GM08714 (cell line): Measurements from ENCODE around the gene KRT6A.

Source experiments
- H3K4me3 ChIP-seq: fragments of 200-500 bp; sonication (Bioruptor generic); 2 replicates; pipeline ENCODE4 v1.5.1; 2014; ENCODE audit warnings: mild to moderate bottlenecking, low read length, inconsistent platforms
- ZNF274 ChIP-seq: IDR thresholded peaks from 2 replicates; pipeline ENCODE4 v1.6.1; 2012; ENCODE audit warnings: mild to moderate bottlenecking, low read depth, low read length

Gene KRT6A

DNA sequence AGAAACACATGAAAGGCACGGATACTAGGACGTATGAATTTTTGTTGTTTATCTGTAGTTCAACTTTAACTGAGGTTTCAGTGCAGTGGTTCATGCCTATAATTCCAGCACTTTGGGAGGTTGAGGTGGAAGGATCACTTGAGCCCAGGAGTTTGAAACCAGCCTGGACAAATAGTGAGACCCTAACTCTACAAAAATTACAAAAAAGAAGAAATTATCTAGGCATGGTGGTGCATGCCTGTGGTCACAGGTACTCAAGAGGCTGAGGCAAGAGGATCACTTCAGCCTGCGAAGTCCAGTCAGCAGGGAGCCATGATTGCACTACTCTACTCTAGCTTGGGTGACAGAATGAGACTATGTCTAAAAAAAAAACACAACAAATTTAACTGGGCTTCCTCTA lies 49.1 kb downstream of the KRT6A start:
- no peak for TF ChIP-seq ZNF274
- H3K4me3 ChIP-seq = no peak overlapping the region

DNA sequence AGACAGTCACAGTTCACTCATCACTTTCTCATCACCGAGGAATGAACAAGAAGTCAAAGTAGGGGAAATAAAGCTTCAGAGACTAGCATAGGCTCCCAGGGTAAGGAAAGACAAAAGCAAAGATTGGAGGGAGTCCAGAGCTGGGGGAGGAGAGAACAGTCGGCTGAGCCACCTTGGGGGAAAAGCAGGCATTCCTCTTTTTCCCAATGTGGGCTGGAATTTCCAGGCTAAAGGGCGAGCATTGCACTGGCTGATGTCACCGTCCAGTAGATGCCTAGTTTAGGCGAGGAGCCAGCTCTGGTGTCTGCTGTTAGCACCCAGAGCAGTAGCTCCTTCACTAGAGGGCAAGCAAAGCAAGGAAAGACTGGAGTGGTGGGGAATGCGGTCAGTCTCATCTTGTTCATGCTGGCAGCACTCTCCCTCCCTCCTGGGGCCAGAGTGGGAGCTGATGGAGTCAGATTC lies 50.4 kb downstream of the KRT6A start:
- no peak overlapping the region for H3K4me3 ChIP-seq
- TF ChIP-seq ZNF274 = no peak

DNA sequence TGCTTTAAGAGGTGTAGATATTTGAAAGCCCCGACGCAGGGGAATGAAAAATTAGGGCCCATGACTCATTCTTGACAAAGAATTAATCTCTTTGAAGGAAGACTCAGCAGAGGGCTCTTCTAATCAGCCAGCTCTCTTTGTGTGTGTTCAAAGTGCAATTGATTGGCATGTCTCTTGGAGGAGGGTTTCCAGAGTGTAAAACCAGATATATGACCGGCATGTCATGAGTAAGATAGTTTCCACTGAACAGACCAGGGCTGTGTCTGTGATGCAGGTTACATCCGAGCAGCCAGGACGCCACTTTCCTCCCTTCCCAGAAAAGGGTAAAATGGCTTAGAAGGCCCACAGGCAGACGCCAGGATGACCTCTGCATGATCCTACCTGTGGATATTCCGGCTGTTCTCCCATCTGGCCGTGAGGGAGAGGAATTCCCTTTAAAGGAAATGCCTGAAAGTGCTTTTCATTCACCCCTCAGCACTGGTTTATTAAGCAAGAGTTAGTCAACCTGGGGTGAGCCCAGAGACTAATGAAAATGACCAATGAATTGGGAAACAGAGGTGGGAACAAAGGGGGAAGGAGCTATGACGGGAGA lies 51.6 kb downstream of the KRT6A start:
- no peak overlapping the region for H3K4me3 ChIP-seq
- no peak for TF ChIP-seq ZNF274

DNA sequence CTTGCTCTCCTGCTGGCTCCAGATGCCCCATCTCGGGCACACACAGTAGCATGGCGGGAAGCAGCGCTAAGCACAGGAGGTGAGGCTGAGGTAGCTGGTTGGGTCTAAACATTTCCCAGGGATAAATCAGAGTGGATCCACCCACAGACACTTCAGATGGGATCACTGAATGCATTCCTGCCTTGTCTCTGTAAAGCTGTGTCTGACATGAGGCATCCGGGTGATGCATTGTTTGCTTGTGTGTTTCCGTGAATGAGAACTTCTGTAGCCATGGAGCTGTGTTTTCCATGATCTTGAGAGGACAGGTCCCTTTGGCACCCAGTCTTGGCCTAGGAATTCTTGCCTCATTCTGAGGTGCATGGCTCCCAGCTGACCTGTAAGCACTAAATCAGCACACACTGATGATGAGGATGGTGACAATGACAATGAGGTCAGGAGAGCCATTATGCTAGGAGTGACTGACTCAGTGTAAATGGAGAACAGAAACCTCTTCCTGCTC lies 52.2 kb downstream of the KRT6A start:
- H3K4me3 ChIP-seq = no peak overlapping the region
- TF ChIP-seq ZNF274 = no peak

DNA sequence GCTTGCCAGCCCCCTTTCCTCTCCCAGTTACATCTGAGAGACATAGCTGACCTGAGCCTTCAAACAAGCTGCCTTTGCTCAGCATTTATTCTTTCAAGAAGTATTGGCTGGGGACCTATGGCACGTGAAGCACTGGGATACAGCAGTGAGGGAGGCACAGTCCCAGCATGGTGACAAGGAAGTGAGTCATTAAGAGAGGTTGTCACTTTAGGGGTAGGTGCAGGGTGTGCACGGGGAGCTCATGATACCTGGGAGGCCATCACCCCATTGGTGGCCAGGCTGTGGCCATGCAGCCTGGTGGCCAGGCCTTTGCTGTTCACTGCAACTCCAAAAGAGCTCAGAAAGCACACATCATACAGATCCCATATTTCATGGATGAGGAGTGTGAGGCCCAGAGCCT lies 53.2 kb downstream of the KRT6A start:
- H3K4me3 ChIP-seq = no peak overlapping the region
- TF ChIP-seq ZNF274 = no peak

DNA sequence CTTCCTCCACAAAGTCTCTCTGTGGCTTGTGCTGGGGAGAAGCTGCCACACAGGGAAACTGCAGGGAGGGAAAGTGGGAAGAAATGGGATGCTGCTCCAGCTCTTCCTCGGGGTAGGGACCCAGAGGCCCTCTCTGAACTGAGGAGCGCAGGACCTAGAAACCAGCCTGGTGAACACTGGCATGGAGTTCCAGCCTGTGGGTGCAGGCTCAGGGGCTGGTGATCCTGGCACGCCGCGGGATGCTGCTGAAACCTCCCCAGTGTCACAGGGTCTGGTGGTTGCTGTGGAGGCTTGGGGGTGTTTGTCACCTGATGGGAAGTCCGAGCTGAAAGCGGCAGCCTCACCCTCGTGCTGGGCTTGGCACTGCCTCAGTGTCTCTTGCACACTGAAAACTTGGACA lies 53.6 kb downstream of the KRT6A start:
- no peak for TF ChIP-seq ZNF274
- H3K4me3 ChIP-seq = no peak overlapping the region

DNA sequence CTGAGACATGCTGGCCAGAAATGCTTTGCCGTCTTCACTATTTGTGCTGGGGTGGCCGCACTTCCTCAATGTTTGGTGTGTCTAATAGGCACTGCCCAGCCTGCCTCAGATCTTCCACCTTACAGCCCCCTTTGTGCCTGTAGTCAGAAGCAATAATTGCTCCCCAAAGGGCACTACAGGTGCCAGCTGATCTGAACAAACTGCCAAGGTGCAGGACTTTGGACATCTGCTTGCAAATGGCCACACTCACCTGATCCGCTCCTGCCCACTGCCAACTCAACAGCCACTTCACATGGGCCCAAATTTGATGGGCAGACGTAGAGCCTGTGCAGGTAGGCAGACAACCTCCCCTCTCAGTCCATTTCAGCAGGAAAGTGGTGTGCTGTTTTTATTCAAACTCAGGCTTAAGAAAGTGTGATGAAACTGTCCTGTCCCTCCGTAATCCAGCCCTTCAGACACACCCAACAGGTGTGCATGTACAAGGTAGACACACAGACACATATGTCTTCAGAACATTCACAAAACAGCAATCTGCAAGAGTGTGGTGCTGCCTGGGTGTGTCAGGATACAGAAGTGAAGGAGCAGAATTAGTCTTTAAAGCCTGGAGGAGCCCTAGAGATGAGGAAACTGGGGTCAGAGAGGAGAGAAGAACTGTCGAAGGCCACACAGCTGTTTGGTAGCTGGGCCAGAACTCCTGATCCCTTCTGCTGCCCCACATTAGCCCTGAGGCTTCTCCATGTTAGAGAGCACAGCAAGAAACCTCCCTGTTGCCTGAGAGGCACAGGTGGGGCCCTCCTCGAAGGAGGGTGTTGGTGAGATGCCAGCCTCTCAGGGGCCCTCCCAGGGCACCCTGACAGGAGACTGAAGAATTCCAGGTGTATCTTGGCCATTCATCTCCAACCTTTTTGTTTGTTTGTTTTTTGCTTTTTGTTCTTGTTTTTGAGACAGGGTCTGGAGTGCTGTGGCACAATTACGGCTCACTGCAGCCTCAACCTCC lies 54.5 kb downstream of the KRT6A start:
- TF ChIP-seq ZNF274 = no peak
- no peak overlapping the region for H3K4me3 ChIP-seq

DNA sequence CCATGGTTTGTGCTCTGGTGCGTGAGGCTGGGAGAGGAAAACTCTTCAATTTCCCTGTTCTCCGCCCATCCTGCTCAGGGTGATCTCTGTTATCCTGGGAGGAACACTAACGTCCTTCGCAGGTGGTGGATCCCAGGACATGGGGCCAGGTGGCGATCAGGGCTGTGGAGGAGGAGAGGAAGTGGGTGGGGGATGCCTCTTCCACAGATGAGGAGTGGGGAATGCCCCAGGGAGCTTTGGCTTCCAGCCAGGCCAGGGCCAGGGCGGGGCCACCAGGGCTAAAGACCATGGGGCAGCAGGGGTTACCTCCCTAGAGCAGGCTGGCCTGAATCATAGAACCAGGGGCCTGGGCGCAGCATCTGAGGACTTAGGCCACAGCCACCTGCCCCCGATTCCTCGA lies 55.5 kb downstream of the KRT6A start:
- no peak overlapping the region for H3K4me3 ChIP-seq
- TF ChIP-seq ZNF274 = no peak
